SKM-1 (cell line): ENCODE results near the gene PCDHA5.

Experiments
- DNase-seq: peaks from one replicate; lab custom pipeline; 2025; ENCODE audit not compliant: unreplicated experiment; lab: John Stamatoyannopoulos, UW

Gene PCDHA5

DNA sequence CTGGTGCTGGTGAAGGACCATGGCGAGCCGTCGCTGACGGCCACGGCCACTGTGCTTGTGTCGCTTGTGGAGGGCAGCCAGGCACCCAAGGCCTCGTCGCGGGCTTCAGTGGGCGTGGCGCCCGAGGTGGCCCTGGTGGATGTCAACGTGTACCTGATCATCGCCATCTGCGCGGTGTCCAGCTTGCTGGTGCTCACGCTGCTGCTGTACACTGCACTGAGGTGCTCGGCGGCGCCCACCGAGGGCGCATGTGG is 36.5 kb downstream of the PCDHA5 start:
- DNase-seq: no peak

DNA sequence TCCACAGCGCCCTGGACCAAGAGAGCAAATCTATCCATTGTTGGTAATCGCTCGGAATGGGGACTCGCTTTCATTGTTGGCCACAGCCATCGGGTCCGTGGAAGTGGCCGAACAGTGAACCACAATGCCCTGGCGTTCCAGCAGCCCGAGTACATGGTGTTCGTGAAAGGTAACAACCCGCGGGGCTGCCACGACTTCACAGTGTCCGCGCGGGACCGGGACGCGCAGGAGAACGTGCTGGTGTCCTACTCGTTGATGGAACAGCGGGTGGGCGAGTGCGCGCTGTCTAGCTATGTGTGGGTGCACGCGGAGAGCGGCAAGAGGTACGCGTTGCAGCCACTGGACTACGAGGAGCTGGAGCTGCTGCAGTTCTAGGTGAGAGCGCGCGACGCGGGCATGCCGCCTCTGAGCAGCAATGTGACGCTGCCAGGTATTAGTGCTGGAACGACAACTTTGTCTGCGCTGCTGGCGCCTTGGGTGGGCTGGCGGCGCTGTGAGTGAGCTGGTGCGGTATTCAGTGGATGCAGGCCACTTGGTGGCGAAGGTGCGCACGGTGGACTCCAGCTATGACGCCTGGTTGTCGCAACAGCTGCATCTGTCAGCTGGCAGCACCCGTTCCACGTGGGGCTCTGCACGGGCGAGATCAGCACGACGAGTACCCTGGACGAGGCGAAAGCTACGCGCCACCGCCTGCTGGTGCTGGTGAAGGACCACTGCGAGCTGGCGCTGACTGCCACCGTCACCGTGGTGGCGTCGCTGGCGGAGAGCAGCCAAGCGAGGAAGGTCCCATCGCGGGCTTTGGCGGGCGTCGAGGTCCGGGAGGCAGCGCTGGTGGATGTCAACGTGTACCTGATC is 41.3 kb downstream of the PCDHA5 start:
- DNase-seq: no peak

DNA sequence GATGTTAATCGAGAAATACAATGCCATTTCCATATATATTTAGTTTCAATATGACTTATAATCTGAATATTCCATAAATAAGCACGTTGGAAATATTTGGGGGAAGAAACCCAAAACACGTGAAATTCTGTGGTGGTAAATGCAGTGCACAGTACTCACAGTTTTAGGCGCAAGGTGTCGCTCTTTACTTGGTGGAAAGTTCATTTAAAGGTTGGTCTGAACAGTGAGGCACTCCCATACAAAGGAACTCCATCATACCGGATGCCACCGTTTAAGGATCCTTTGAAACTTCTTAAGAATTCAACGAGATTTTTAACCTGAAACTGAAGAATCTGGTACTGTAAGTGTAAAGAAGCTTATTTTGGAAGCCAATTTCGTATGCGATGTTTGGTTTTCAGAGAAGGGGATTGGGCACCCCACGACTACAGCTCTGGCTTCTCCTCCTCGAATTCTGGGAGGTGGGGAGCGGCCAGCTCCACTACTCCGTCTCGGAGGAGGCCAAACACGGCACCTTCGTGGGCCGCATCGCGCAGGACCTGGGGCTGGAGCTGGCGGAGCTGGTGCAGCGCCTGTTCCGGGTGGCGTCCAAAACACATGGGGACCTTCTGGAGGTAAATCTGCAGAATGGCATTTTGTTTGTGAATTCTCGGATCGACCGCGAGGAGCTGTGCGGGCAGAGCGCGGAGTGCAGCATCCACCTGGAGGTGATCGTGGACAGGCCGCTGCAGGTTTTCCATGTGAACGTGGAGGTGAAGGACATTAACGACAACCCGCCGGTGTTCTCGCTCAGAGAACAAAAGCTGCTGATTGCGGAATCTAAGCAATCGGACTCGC is 47.5 kb downstream of the PCDHA5 start, which contains the start of gene PCDHA11:
Gene PCDHA11, plus strand, starts transcription at position 237 of the 834 bp plus-strand sequence. Its CDS starts 147 bp downstream, at position 384.
- DNase-seq: no peak

DNA sequence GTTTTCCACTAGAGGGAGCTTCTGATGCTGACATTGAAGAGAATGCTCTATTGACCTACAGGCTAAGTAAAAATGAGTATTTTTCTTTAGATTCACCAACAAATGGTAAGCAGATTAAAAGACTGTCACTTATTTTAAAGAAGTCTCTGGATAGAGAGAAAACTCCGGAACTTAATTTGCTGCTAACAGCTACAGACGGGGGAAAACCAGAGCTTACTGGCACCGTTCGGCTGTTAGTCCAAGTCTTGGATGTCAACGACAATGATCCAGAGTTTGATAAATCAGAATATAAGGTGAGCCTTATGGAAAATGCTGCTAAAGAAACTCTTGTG is 48.1 kb downstream of the PCDHA5 start:
- no peak for DNase-seq

DNA sequence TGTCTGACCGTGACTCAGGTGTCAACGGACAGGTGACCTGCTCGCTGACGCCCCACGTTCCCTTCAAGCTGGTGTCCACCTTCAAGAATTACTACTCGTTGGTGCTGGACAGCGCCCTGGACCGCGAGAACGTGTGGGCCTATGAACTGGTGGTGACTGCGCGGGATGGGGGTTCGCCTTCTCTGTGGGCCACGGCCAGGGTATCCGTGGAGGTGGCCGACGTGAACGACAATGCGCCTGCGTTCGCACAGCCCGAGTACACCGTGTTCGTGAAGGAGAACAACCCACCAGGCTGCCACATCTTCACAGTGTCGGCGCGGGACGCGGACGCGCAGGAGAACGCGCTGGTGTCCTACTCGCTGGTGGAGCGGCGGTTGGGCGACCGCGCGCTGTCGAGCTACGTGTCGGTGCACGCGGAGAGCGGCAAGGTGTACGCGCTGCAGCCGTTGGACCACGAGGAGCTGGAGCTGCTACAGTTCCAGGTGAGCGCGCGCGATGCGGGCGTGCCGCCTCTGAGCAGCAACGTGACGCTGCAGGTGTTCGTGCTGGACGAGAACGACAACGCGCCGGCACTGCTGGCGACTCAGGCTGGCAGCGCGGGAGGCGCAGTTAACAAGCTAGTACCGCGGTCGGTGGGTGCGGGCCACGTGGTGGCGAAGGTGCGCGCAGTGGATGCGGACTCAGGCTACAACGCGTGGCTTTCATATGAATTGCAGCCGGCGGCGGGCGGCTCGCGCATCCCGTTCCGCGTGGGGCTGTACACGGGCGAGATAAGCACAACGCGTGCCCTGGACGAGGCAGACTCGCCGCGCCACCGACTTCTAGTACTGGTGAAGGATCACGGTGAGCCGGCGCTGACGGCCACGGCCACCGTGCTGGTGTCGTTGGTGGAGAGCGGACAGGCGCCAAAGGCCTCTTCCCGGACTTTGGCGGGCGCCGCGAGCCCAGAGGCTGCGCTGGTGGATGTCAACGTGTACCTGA is 49.1 kb downstream of the PCDHA5 start:
- DNase-seq: no peak
